DMS 273 (cell line): ENCODE measurements around the gene KCNJ6.
"Not testable (repeated sequence)": the region's sequence is repeated elsewhere in the genome, so short reads cannot be mapped to it uniquely, and the experiment has no call there.

Source experiments
- DNase-seq: peaks from one replicate; lab custom pipeline; 2025; ENCODE audit not compliant: unreplicated experiment; lab: John Stamatoyannopoulos, UW

The KCNJ6 gene

GRCh38 chr21:37742532-37742931 lies 173.7 kb downstream of the KCNJ6 start:
- no peak for DNase-seq

DNA sequence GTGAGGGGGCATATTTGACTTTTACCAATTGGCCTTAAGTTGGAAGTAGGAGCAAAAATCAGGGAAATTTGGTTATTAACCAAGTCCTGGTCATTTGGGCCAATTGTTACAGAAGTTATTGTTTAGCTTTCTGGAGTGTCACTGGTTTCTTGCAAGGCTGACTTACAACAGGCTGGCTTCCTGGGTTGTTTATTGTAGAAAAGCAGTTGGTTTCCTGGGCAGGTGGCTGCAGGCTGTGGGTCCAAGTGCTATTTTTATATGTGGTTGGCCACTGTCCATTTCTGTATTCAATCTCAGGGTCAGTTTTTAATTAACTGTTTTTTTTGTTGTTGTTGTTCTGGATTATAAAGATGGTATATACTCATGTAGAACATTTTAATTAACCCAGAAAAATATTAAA lies 174.1 kb downstream of the KCNJ6 start:
- no peak for DNase-seq

DNA sequence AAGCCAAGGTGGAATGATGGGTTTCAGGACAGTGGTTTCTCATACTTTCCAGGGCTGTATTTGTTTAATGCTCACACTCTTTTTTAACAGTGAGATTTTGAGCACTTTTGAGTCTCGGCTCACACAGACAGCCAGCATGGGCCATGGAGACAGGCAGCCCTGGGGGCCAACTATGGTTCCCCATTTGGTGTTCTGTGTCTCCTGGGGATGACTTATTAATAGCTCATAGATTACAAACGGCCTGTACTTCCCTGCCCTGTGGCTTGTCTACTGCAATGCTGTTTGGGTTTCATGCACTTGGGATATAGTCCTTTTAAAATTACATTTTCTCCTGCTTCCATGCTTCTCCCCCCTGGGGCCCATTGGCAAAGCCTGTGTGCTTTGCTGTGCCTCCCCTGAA lies 178.3 kb downstream of the KCNJ6 start:
- DNase-seq: no peak

DNA sequence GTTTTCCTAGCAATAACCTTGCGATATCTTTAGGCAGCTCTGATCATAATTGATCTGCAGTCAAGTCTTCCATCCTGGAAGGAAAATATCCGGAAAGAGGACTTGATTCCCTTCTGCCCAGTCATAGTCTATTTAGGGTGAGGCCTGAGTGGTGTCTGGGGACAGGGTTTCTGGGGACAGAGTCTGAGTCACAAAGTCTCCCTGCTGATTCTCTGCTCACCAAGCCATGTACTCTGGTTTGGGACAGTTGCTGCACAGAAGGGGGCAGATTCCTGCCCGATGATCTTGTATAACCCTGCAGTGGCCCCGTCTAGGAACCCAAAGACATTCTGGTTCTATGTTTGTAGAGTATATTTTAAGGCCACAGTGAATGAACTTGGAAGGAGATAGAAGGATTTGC lies 178.8 kb downstream of the KCNJ6 start:
- no peak for DNase-seq

DNA sequence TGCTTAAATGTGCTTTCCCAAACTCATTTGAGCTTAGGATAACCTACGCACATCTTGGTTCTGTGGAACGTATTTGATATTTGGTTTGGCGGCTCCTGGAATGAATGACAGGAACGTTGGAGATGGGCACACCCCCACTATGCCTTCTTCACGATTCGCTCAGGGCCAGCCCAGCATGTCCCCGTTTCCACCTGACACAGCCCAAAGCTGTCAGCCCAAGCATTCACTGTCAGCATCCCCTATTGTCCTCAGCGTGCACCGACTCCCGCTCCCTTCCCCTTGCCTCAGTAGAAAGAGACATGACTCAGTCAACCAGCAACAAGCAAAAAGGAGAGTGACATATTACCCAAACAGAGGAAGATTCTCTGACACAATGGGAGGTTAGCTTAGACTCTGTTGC lies 181.4 kb downstream of the KCNJ6 start:
- DNase-seq: no peak

DNA sequence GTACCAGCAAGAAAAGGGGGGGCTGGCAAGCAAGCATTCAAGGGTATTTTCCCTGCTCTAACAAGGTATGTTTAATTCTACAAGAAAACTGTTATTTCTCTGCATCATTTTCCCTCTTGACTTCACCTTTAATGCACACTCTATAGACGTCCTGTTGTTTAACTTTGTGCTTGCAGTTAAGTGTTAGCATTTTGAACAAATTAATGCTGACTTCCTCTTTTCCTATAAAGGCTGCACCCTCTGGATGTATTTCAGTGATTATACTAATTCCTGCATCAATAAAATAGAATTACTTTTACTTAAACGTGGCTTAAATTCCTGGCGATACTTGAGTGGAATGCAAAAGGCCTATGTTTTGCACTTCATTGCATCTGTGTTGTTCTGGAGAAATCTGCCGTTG lies 183.3 kb downstream of the KCNJ6 start:
- DNase-seq: no peak

DNA sequence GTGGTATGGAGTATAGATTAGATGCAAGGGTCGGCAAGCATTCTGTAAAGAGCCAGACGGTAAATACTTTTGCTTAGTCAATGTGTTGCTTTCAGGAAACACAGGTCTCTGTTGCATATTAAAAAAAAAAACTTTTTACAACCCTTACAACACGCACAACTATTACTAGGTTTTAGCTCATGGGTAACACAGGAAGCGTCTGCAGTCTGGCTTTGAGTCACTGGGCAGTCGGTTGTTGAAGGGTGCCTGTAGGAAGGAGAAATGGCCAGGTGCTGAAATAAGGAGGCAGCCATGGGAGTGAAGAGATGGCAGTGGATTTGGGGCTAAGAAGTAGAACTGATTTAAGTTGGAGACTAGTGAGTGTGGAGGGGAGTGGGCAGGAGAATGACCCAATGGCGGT lies 192.1 kb downstream of the KCNJ6 start:
- DNase-seq: no peak

DNA sequence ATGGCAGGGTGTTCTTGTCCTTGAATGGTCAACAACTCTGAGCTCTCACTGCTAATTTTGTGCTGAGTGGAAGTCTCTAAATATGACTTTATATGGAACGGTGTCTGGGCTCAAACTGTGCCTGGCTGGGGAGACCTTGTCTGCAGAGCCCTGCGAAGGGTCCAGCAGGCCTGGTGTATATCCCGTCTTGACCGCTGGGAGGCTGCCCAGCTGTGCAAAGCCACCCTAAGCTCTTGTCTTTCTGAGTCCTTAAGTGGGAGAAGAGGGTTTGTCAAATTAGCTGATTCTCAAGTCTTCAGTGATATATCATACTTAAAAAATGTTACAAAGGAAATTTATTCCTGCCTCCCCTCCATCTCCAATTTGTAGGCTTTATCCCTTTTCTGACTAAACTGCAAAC lies 198.7 kb downstream of the KCNJ6 start:
- no peak for DNase-seq

DNA sequence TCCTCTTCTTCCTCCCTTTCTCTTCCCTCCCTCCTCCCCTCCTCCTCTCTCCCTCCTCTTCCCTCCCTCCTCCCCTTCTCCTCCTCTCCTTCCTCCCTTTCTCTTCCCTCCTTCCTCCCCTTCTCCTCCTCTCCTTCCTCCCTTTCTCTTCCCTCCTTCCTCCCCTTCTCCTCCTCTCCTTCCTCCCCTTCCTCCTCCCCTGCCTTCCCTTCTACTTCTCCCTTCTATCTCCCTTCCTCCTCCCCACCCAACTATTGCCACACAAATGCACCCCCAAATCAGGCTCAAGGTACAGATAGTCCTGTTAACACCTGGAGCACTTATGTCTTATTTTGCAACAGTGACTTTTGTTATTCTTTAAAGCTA lies 203.7 kb downstream of the KCNJ6 start:
- DNase-seq: not testable (repeated sequence)

- DNase-seq: peak; percentile 85
Observed at GRCh38 chr21:37711836-37712568, 204.3 kb downstream of the KCNJ6 start.

DNA sequence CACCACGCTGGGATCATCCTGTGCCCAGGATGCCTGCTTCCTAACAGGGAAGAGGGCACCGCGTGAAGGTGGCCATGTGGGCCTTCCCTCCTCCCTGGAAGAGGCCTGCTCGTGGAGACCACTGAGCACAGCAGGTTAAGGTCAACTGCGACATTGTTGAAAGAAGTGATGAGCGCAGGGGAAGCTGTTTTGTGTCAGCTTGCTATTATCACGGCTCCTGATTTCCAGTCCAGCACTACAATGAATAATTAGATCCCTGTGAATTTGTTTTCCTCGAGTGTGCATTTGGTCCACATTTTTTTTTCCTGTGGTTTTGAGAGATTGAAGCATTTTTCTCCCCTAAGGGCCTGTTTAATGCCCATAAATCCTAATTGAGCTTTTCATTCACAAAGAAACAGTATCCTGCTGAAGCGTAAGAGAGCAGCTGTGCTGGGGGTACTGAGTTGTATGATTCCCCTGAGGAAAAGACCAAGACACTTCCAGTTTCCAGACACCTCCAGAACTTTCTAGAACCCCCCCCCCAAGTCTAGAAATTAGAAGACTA lies 204.9 kb downstream of the KCNJ6 start:
- DNase-seq: no peak

- no peak for DNase-seq
Observed at GRCh38 chr21:37710546-37711285, 205.5 kb downstream of the KCNJ6 start.

GRCh38 chr21:37704751-37705150 lies 211.5 kb downstream of the KCNJ6 start:
- peak; percentile 5 for DNase-seq

- no peak for DNase-seq
Observed at GRCh38 chr21:37702241-37702640, 214.0 kb downstream of the KCNJ6 start.

- DNase-seq: peak; percentile 89
Observed at GRCh38 chr21:37700641-37701202, 215.5 kb downstream of the KCNJ6 start.

- no peak for DNase-seq
Observed at GRCh38 chr21:37699024-37699775, 217.1 kb downstream of the KCNJ6 start.

DNA sequence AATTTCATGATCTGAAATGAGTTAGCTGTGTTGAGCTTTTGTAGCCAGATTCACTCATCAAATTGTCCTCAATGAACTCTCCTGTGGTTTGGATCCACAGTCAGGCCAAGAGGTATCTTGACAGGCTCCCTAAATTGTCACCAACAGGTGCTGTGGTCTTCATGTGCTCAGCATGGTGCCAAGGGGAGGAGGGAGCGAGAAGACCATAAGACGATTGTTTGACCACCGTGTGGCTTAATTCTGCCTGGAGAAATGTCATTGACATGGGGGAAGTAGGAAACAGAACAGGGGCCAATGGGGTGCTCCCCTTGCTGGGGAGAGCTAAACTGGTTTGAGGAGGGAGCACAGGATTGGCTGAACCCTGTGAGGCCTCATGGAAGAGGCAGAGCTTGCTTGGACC lies 219.3 kb downstream of the KCNJ6 start:
- DNase-seq: no peak

GRCh38 chr21:37695111-37695510 lies 221.1 kb downstream of the KCNJ6 start:
- DNase-seq: no peak

- DNase-seq: no peak
Observed at GRCh38 chr21:37688952-37689659, 227.2 kb downstream of the KCNJ6 start.

DNA sequence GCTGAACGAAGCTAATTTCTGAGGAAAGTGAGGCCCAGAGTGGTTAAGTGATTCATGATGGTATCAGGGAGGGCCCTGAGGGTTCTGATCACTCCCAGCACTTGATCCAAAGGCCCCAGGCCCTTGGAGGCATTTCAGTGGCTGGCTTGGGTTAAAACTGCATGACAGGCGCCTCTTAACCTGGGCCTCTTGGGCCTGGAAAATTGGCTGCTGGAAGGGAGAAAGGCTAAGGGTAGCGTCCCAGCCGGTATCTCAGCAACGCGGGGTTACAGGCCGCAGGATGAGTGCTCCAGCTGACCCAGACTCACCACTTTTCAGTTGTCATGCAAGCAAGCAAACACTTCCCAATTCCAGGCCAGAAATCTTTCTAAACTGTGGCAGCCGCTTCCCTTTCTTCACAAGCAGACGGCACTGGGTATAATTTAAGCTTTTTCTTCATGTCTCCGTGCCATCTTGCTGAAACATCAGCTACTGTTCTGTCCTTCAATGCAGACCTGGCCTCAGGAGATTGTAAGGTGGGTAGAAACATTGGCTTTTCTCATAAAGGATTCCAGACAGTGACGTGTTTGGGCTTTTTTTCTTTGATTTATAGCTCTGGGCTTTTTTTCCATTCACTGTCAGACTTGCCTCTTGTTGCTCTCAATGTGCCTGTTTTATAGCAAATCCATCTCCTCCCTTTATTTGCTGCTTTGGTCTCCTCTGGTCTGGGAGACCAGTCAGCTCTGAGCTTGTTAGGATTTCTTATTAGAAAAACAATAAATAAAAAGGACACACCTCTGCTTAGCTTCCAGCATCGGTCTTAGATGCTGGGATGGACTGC lies 229.1 kb downstream of the KCNJ6 start:
- DNase-seq: no peak
